Neuronal stem cell (in vitro differentiated cells): Measurements from ENCODE around the gene SLC25A1.

Experiments used
- DNase-seq: peaks from one replicate; pipeline ENCODE4 v3.0.0-alpha.2; 2013; ENCODE audit warnings: low spot score
- H2AFZ ChIP-seq: one replicate; pipeline ENCODE4 v1.6.1; 2013; ENCODE audit warnings: mild to moderate bottlenecking, low read length, inconsistent platforms
- H2AK5ac ChIP-seq: 2 replicates; pipeline ENCODE4 v1.6.1; 2013; ENCODE audit warnings: low read depth, mild to moderate bottlenecking, inconsistent platforms, low read length, moderate library complexity, mixed read lengths
- H2BK120ac ChIP-seq: 2 replicates; pipeline ENCODE4 v1.6.1; 2013; ENCODE audit warnings: low read depth, mild to moderate bottlenecking, inconsistent platforms, low read length, moderate library complexity, mixed read lengths
- H2BK12ac ChIP-seq: one replicate; pipeline ENCODE4 v1.6.1; 2013; ENCODE audit warnings: low read length, inconsistent platforms
- H2BK15ac ChIP-seq: 2 replicates; pipeline ENCODE4 v1.6.1; 2013; ENCODE audit warnings: mild to moderate bottlenecking, low read length, inconsistent platforms, mixed read lengths
- H2BK5ac ChIP-seq: one replicate; pipeline ENCODE4 v1.6.1; 2013; ENCODE audit warnings: inconsistent platforms, mild to moderate bottlenecking, low read length, moderate library complexity
- H3K14ac ChIP-seq: one replicate; pipeline ENCODE4 v1.6.1; 2013; ENCODE audit warnings: low read length, inconsistent platforms
- H3K18ac ChIP-seq: 2 replicates; pipeline ENCODE4 v1.6.1; 2013; ENCODE audit warnings: low read length, inconsistent platforms
- H3K23ac ChIP-seq: 2 replicates; pipeline ENCODE4 v1.6.1; 2013; ENCODE audit warnings: low read depth, mild to moderate bottlenecking, mixed read lengths, low read length, inconsistent platforms; ENCODE audit not compliant: poor library complexity
- H3K27ac ChIP-seq: replicated peaks from 3 replicates; pipeline ENCODE4 v1.5.1; 2013; ENCODE audit warnings: low read length, inconsistent platforms
- H3K27me3 ChIP-seq, 3 experiments: 2 replicates each; pipeline ENCODE4 v1.6.1; 2013; ENCODE audit warnings: low read length in 3 of 3, mild to moderate bottlenecking in 2 of 3, inconsistent platforms in 1 of 3, low read depth in 1 of 3, mixed read lengths in 1 of 3, moderate library complexity in 1 of 3; ENCODE audit not compliant: control insufficient read depth in 3 of 3, insufficient read depth in 3 of 3
- H3K36me3 ChIP-seq, 2 donors: replicated peaks in 1 of 2; 2 replicates each; pipeline ENCODE4 v1.6.1; 2013; ENCODE audit warnings: low read length in 2 of 2; ENCODE audit not compliant: control insufficient read depth in 2 of 2, insufficient read depth in 2 of 2
- H3K4ac ChIP-seq: 2 replicates; pipeline ENCODE4 v1.6.1; 2013; ENCODE audit warnings: inconsistent platforms, mild to moderate bottlenecking, low read length, moderate library complexity
- H3K4me1 ChIP-seq, 2 donors: 1 replicate in 1 of 2; 2 replicates in 1 of 2; pipeline ENCODE4 v1.6.1; 2013; ENCODE audit warnings: low read length in 2 of 2, low read depth in 1 of 2; ENCODE audit not compliant: control insufficient read depth in 2 of 2, insufficient read depth in 1 of 2
- H3K4me2 ChIP-seq: one replicate; pipeline ENCODE4 v1.6.1; 2013; ENCODE audit warnings: mild to moderate bottlenecking, low read length, inconsistent platforms; ENCODE audit not compliant: insufficient read depth, poor library complexity, severe bottlenecking
- H3K4me3 ChIP-seq, 2 donors: 2 replicates each; pipeline ENCODE4 v1.5.1; 2013; ENCODE audit warnings: low read length in 2 of 2, mild to moderate bottlenecking in 2 of 2, inconsistent platforms in 1 of 2, moderate library complexity in 1 of 2
- H3K79me1 ChIP-seq: one replicate; pipeline ENCODE4 v1.6.1; 2013; ENCODE audit warnings: low read depth, mild to moderate bottlenecking, inconsistent platforms, low read length, moderate library complexity
- H3K9ac ChIP-seq: one replicate; pipeline ENCODE4 v1.6.1; 2013; ENCODE audit warnings: mild to moderate bottlenecking, low read depth, low read length, inconsistent platforms; ENCODE audit not compliant: poor library complexity
- H3K9me3 ChIP-seq, 2 donors: replicated peaks in 1 of 2; 2 replicates each; pipeline versions ENCODE3 to v1.6.1; 2013; ENCODE audit warnings: low read length in 2 of 2, mild to moderate bottlenecking in 2 of 2, inconsistent platforms in 1 of 2, low read depth in 1 of 2, mixed read lengths in 1 of 2, moderate library complexity in 1 of 2; ENCODE audit not compliant: control insufficient read depth in 2 of 2, insufficient read depth in 1 of 2
- H4K8ac ChIP-seq: one replicate; pipeline ENCODE4 v1.6.1; 2013; ENCODE audit warnings: low read depth, mild to moderate bottlenecking, inconsistent platforms, low read length, moderate library complexity
- H4K91ac ChIP-seq: one replicate; pipeline ENCODE4 v1.6.1; 2013; ENCODE audit warnings: low read length, low read depth, mild to moderate bottlenecking, inconsistent platforms; ENCODE audit not compliant: poor library complexity
- WGBS, 2 donors: extraction: QIAGEN DNeasy Blood & Tissue Kit; methylation state at CpG; one replicate each; pipeline ENCODE4 v1.1.7; 2013; ENCODE audit warnings: missing lambda C conversion rate in 2 of 2, mixed read lengths in 1 of 2; ENCODE audit not compliant: insufficient read length in 2 of 2, insufficient replicate concordance in 1 of 2; ENCODE audit errors: extremely low coverage in 2 of 2; 5-methylcytosine and 5-hydroxymethylcytosine counted together

SLC25A1 gene

GRCh38 chr22:19126309-19127273 lies 51.9 kb downstream of the SLC25A1 start:
- no peak overlapping the region for H3K4ac ChIP-seq
- H3K14ac ChIP-seq: no peak overlapping the region
- no peak overlapping the region for H2AFZ ChIP-seq
- no peak overlapping the region for H4K8ac ChIP-seq
- H2BK120ac ChIP-seq: no peak overlapping the region
- no peak overlapping the region for H4K91ac ChIP-seq
- H3K27me3 ChIP-seq: peaks cover 0 to 3% (median 0%) of the 10 kb centered on the region in 3 experiments
- peak overlapping the region; percentile 44 for H2BK5ac ChIP-seq
- peaks cover 1 to 5% of the 10 kb centered on the region in 2 donors for H3K36me3 ChIP-seq
- H3K9me3 ChIP-seq: no peaks in the 10 kb centered on the region
- no peak overlapping the region for H3K4me2 ChIP-seq
- H2BK15ac ChIP-seq: peak overlapping the region; percentile 39
- H2BK12ac ChIP-seq: no peak overlapping the region
- H3K4me3 ChIP-seq: no peak overlapping the region
- peak overlapping the region; percentile 47 for H2AK5ac ChIP-seq
- H3K18ac ChIP-seq: no peak overlapping the region
- peak overlapping the region; percentile 96 for H3K23ac ChIP-seq
- no peak overlapping the region for H3K27ac ChIP-seq
- H3K4me1 ChIP-seq: peaks cover 0 to 1% of the 10 kb centered on the region in 2 donors
- peaks cover 4% of the 10 kb centered on the region for H3K79me1 ChIP-seq
- DNase-seq: no peak
- WGBS, 2 donors: no CpG with 5 or more reads among the region's 19 CpGs
- H3K9ac ChIP-seq: no peak overlapping the region
